ENCODE results near the gene KCNJ14.

DNA sequence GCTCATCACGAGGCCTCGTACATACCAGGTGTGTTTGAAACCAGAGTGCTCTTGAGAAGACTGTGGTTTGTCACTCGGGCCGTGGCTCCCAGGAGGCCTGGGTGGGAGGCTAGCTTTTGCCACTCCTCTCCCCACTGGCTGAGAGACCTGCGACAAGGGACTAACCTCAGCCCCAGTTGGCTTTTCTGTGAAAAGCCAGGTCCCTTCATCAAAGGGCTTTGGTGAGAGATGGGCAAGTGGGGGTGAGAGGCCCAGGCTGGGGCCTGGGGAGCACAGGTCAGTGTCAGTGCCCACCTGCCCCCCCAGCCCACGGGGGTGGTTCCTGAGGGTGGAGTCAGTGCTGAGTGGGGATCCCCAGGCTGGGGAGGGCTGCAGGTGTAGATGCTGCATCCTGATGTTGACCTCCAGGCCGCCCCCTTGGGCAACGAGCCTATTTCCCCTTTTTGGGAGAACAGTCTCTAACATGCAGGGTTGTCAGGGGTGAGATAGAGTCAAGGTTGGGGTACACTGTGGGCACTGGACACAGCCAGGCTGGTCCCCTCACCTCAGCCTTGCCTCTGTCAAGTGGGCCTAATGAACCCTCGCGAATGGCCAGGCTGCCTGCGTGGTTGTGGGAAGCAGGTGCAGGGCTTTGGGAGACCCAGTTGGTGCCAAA is 661 bp downstream of the KCNJ14 start:
- TF ChIP-seq, protein P1, sequence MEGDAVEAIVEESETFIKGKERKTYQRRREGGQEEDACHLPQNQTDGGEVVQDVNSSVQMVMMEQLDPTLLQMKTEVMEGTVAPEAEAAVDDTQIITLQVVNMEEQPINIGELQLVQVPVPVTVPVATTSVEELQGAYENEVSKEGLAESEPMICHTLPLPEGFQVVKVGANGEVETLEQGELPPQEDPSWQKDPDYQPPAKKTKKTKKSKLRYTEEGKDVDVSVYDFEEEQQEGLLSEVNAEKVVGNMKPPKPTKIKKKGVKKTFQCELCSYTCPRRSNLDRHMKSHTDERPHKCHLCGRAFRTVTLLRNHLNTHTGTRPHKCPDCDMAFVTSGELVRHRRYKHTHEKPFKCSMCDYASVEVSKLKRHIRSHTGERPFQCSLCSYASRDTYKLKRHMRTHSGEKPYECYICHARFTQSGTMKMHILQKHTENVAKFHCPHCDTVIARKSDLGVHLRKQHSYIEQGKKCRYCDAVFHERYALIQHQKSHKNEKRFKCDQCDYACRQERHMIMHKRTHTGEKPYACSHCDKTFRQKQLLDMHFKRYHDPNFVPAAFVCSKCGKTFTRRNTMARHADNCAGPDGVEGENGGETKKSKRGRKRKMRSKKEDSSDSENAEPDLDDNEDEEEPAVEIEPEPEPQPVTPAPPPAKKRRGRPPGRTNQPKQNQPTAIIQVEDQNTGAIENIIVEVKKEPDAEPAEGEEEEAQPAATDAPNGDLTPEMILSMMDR (IDR thresholded peaks at IDR 0.05; ENCODE audit: insufficient read depth, low read depth, low read length), result no peak
- TF ChIP-seq EZH2 (IDR thresholded peaks at IDR 0.05; ENCODE audit: insufficient read depth, low read length), result no peak
